Breast epithelium (tissue), 3 donors: ENCODE data around the gene CSTF2T.

Experiments used
- POLR2A ChIP-seq: fragments of 450-650 bp; IDR thresholded peaks from one replicate; pipeline ENCODE4 v1.6.1; 2016; ENCODE audit warnings: antibody characterized with exemption, mild to moderate bottlenecking, moderate library complexity
- POLR2AphosphoS5 ChIP-seq, 3 donors: sonication (generic); formaldehyde crosslinking; IDR thresholded peaks; one replicate each; pipeline ENCODE4 v1.6.1; 2017; ENCODE audit warnings: antibody characterized with exemption in 3 of 3
- TF ChIP-seq, protein P1 (sequence below), 3 donors: fragments of 450-650 bp; IDR thresholded peaks; one replicate each; pipeline ENCODE4 v1.5.1; 2016 to 2017; ENCODE audit warnings: antibody characterized with exemption in 3 of 3, mild to moderate bottlenecking in 3 of 3, moderate library complexity in 3 of 3

DNA sequence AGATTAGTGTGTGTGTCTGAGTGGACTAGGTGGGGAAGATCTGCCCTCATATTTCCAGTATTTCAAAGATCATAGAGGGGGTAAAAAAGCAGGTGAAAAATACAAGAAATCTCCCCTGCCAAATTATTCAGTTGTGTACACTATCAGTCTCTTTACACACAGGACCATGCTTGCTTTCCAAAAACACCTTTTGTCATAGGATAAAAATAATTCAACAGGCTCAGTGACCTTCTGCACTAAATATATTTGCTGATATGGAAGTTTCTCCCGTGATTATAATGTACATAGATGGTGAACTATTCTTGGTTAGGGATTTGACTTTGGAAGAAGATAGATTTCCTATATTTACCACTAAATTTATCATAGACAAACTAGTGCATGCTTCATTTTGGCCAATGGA, 24.6 kb upstream of the CSTF2T start:
- TF ChIP-seq, protein P1, sequence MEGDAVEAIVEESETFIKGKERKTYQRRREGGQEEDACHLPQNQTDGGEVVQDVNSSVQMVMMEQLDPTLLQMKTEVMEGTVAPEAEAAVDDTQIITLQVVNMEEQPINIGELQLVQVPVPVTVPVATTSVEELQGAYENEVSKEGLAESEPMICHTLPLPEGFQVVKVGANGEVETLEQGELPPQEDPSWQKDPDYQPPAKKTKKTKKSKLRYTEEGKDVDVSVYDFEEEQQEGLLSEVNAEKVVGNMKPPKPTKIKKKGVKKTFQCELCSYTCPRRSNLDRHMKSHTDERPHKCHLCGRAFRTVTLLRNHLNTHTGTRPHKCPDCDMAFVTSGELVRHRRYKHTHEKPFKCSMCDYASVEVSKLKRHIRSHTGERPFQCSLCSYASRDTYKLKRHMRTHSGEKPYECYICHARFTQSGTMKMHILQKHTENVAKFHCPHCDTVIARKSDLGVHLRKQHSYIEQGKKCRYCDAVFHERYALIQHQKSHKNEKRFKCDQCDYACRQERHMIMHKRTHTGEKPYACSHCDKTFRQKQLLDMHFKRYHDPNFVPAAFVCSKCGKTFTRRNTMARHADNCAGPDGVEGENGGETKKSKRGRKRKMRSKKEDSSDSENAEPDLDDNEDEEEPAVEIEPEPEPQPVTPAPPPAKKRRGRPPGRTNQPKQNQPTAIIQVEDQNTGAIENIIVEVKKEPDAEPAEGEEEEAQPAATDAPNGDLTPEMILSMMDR (IDR thresholded peaks at IDR 0.05): no peak
- no peak for TF ChIP-seq POLR2A
- no peak for TF ChIP-seq POLR2AphosphoS5 (IDR thresholded peaks at IDR 0.05)
